GM10266 (cell line): ENCODE measurements around the gene FUT7.
"Not testable (repeated sequence)": the region's sequence is repeated elsewhere in the genome, so short reads cannot be mapped to it uniquely, and the experiment has no call there.

Experiments
- DNase-seq: peaks from one replicate; pipeline ENCODE4 v3.0.0; 2012; ENCODE audit errors: extremely low spot score
- CTCF ChIP-seq: IDR thresholded peaks from 2 replicates; pipeline ENCODE4 v1.5.1; 2012; ENCODE audit warnings: mild to moderate bottlenecking, low read depth; ENCODE audit not compliant: control insufficient read depth, insufficient read depth; ENCODE audit errors: missing control alignments

The FUT7 gene

GRCh38 chr9:137064880-137065164 is 32.9 kb upstream of the FUT7 start:
- TF ChIP-seq CTCF, result no peak
- DNase-seq, result no peak

- peak; percentile 71 for DNase-seq
- TF ChIP-seq CTCF, result peak; percentile 96
Measured at GRCh38 chr9:137064027-137064879, 32.4 kb upstream of the FUT7 start.

- DNase-seq, result no peak
- TF ChIP-seq CTCF, result no peak
Measured at GRCh38 chr9:137063311-137064026, 31.6 kb upstream of the FUT7 start.

GRCh38 chr9:137062798-137063197 is 30.9 kb upstream of the FUT7 start:
- not testable (repeated sequence) for DNase-seq

- no peak for DNase-seq
- TF ChIP-seq CTCF, result no peak
Measured at GRCh38 chr9:137062384-137062783, 30.5 kb upstream of the FUT7 start.

- TF ChIP-seq CTCF, result no peak
- DNase-seq, result no peak
Measured at GRCh38 chr9:137058521-137059234, 26.8 kb upstream of the FUT7 start.

- DNase-seq, result no peak
- TF ChIP-seq CTCF, result no peak
Measured at GRCh38 chr9:137057545-137057944, 25.7 kb upstream of the FUT7 start.
